ENCODE results near the gene TNNT2.

The TNNT2 gene

DNA sequence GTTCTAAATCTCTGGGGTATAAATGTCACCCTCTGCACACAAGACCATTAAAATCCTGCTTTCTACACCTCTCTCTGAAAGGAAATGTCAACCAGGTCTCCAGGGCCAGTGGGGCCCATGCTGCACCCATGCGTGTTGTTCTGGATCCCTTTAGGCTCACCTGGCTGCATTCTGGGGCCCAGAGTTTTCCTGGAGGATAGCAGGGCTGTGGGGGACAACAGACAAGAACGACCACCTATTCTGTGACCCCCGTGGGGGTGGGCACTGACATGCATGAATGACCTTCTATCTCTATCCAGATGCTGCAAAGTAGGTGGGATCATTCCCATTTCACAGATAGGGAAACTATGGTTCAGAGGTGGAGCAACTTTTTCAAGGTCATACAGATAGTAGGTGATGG lies 41.6 kb downstream of the TNNT2 start:
- H3K9ac ChIP-seq (ENCODE audit: low read length): no peak overlapping the region
- TF ChIP-seq EZH2phosphoT487 (IDR thresholded peaks at IDR 0.05; ENCODE audit: low read depth): no peak
- no peak overlapping the region for H3K4me3 ChIP-seq (ENCODE audit: low read length)
- no peaks in the 10 kb centered on the region for H3K79me2 ChIP-seq (ENCODE audit: low read length)
- no peaks in the 10 kb centered on the region for H4K20me1 ChIP-seq (ENCODE audit: insufficient read depth, low read length)
- no peak overlapping the region for H3K27ac ChIP-seq (ENCODE audit: low read length)
- no peaks in the 10 kb centered on the region for H3K4me1 ChIP-seq (ENCODE audit: low read length)
- no peaks in the 10 kb centered on the region for H3K36me3 ChIP-seq (replicated peaks; ENCODE audit: low read depth, low read length)
- peaks cover 26% of the 10 kb centered on the region for H3K27me3 ChIP-seq (ENCODE audit: low read depth, low read length)
- H3K9me3 ChIP-seq (ENCODE audit: insufficient read depth, low read length): no peaks in the 10 kb centered on the region
- no peak overlapping the region for H2AFZ ChIP-seq (ENCODE audit: low read depth, low read length)
- no peak overlapping the region for H3K4me2 ChIP-seq (ENCODE audit: low read length)

- H3K4me3 ChIP-seq (ENCODE audit: low read length): no peak overlapping the region
- no peak overlapping the region for H3K27ac ChIP-seq (ENCODE audit: low read length)
- TF ChIP-seq EZH2phosphoT487 (IDR thresholded peaks at IDR 0.05; ENCODE audit: low read depth) (no peak), CTCF (IDR thresholded peaks at IDR 0.05; ENCODE audit: low read depth, low read length) (no peak)
- H3K4me2 ChIP-seq (ENCODE audit: low read length): no peak overlapping the region
- peaks cover 22% of the 10 kb centered on the region for H3K27me3 ChIP-seq (ENCODE audit: low read depth, low read length)
- no peaks in the 10 kb centered on the region for H3K36me3 ChIP-seq (replicated peaks; ENCODE audit: low read depth, low read length)
- no peak overlapping the region for H2AFZ ChIP-seq (ENCODE audit: low read depth, low read length)
- no peaks in the 10 kb centered on the region for H3K4me1 ChIP-seq (ENCODE audit: low read length)
- no peaks in the 10 kb centered on the region for H4K20me1 ChIP-seq (ENCODE audit: insufficient read depth, low read length)
- no peak overlapping the region for H3K9ac ChIP-seq (ENCODE audit: low read length)
- H3K79me2 ChIP-seq (ENCODE audit: low read length): no peaks in the 10 kb centered on the region
- no peaks in the 10 kb centered on the region for H3K9me3 ChIP-seq (ENCODE audit: insufficient read depth, low read length)
Observed at GRCh38 chr1:201335174-201335870, 42.2 kb downstream of the TNNT2 start.

- Histone ChIP-seq H3K27me3 (ENCODE audit: low read depth, low read length) (peaks cover 14% of the 10 kb centered on the region), H4K20me1 (ENCODE audit: insufficient read depth, low read length) (no peaks in the 10 kb centered on the region), H3K4me1 (ENCODE audit: low read length) (no peaks in the 10 kb centered on the region), H3K4me2 (ENCODE audit: low read length) (no peak overlapping the region), H3K9me3 (ENCODE audit: insufficient read depth, low read length) (no peaks in the 10 kb centered on the region), H3K36me3 (replicated peaks; ENCODE audit: low read depth, low read length) (no peaks in the 10 kb centered on the region), H3K4me3 (ENCODE audit: low read length) (no peak overlapping the region), H3K27ac (ENCODE audit: low read length) (no peak overlapping the region), H3K79me2 (ENCODE audit: low read length) (no peaks in the 10 kb centered on the region), H3K9ac (ENCODE audit: low read length) (no peak overlapping the region), H2AFZ (ENCODE audit: low read depth, low read length) (no peak overlapping the region)
- TF ChIP-seq EZH2phosphoT487 (IDR thresholded peaks at IDR 0.05; ENCODE audit: low read depth) (no peak), CTCF (IDR thresholded peaks at IDR 0.05; ENCODE audit: low read depth, low read length) (no peak)
Observed at GRCh38 chr1:201334325-201335173, 42.9 kb downstream of the TNNT2 start.

DNA sequence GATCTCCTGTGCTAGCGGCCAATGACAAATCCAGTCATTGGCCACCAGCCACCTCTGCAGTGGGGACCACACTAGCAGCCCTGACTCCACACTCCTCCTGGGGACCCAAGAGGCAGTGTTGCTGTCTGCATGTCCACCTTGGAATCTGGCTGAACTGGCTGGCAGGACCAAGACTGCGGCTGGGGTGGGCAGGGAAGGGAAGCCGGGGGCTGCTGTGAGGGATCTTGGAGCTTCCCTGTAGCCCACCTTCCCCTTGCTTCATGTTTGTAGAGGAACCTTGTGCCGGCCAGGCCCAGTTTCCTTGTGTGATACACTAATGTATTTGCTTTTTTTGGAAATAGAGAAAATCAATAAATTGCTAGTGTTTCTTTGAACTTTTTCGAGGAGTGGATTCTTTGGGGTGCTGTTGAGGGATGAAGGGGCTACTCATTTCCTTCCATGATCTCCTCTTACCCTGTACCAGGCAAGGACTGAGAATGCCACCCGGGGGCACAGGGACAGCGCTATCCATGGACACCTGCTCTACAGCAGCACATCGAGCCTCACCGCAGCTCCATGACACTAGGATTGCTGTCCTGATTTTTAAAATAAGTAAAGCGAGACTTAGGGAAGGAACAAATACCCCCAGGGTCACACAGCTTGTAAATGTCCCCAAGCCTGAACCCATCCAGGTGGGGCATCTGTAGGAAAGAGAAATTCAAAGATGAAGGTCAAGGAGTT lies 44.7 kb downstream of the TNNT2 start:
- Histone ChIP-seq H2AFZ (ENCODE audit: low read depth, low read length) (no peak overlapping the region), H3K27me3 (ENCODE audit: low read depth, low read length) (peaks cover 25% of the 10 kb centered on the region; the same call in 1 of the 2 replicates), H3K4me1 (ENCODE audit: low read length) (no peaks in the 10 kb centered on the region), H3K36me3 (replicated peaks; ENCODE audit: low read depth, low read length) (no peaks in the 10 kb centered on the region), H4K20me1 (ENCODE audit: insufficient read depth, low read length) (no peaks in the 10 kb centered on the region), H3K9ac (ENCODE audit: low read length) (no peak overlapping the region), H3K79me2 (ENCODE audit: low read length) (no peaks in the 10 kb centered on the region), H3K27ac (ENCODE audit: low read length) (no peak overlapping the region), H3K9me3 (ENCODE audit: insufficient read depth, low read length) (no peaks in the 10 kb centered on the region), H3K4me2 (ENCODE audit: low read length) (no peak overlapping the region), H3K4me3 (ENCODE audit: low read length) (no peak overlapping the region)
- TF ChIP-seq EZH2phosphoT487 (IDR thresholded peaks at IDR 0.05; ENCODE audit: low read depth) (no peak), CTCF (IDR thresholded peaks at IDR 0.05; ENCODE audit: low read depth, low read length) (no peak)

Data from OCI-LY3 (cell line).